ENCODE data around the gene FAHD2A. TPM values are rescaled to one million over a fixed set of nuclear protein-coding genes. Genes with fewer than 3 reads are reported as not detected.

Gene FAHD2A
- polyA plus RNA-seq, 1 donor from 2014 or later, result 27.2 TPM

DNA sequence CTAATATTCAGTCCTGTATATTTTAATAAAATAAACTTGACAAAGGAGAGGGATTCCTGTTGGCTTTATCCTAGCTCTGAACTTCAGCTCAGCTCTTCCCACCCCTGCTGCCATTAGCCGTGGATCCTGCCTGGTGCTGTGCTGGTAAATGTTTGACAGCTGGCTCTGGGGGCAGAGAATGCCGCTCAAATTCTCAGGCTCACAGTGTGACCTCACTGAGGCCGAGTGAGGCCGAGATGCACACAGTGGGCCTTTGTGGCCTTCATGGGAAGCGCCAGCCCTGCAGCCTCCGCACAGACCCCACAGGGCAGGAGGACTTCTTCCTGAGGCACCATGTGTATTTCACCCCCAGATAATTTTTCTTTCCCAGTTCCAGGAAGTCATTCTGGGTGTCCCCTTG lies 16.5 kb upstream of the FAHD2A start:
- TF ChIP-seq SMC3 (conservative IDR thresholded peaks at IDR 0.05; ENCODE audit: poor library complexity) (no peak), POLR2AphosphoS5 (IDR thresholded peaks at IDR 0.05) (no peak), TAF1 (IDR thresholded peaks at IDR 0.05; ENCODE audit: low read depth) (no peak), EP300 (conservative IDR thresholded peaks at IDR 0.05; ENCODE audit: poor library complexity, severe bottlenecking) (no peak), EZH2 (IDR thresholded peaks at IDR 0.05; ENCODE audit: borderline replicate concordance, insufficient read depth, low read length, poor library complexity, severe bottlenecking) (no peak)

DNA sequence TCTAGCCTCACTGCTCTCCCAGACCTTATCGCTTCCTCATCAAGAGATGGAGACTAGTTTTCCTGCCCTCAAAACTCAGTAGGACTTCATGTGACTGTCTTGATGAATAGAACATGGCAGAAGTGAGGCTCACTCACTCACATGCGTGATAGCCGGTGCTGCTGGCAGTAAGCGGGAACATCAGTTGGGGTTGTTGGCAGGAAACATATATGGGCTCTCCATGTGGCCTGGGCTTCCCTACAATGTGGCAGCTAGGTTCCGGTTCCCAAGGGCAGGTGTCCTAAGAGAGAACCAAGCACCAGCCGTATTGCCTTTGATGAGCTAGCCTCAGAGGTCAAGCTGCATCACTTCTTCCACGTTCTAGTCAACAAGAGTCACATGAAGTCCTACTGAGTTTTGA lies 15.2 kb upstream of the FAHD2A start:
- no peaks in the 10 kb centered on the region for H3K27me3 ChIP-seq (ENCODE audit: insufficient read depth, low read depth, low read length)
- H3K27ac ChIP-seq (ENCODE audit: low read length), result no peak overlapping the region
- no peaks in the 10 kb centered on the region for H3K9me3 ChIP-seq (ENCODE audit: low read length)
- no peaks in the 10 kb centered on the region for H4K20me1 ChIP-seq (ENCODE audit: insufficient read depth)
- no peak overlapping the region for H2AFZ ChIP-seq (ENCODE audit: low read depth, low read length)
- TF ChIP-seq, protein P1, sequence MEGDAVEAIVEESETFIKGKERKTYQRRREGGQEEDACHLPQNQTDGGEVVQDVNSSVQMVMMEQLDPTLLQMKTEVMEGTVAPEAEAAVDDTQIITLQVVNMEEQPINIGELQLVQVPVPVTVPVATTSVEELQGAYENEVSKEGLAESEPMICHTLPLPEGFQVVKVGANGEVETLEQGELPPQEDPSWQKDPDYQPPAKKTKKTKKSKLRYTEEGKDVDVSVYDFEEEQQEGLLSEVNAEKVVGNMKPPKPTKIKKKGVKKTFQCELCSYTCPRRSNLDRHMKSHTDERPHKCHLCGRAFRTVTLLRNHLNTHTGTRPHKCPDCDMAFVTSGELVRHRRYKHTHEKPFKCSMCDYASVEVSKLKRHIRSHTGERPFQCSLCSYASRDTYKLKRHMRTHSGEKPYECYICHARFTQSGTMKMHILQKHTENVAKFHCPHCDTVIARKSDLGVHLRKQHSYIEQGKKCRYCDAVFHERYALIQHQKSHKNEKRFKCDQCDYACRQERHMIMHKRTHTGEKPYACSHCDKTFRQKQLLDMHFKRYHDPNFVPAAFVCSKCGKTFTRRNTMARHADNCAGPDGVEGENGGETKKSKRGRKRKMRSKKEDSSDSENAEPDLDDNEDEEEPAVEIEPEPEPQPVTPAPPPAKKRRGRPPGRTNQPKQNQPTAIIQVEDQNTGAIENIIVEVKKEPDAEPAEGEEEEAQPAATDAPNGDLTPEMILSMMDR (IDR thresholded peaks at IDR 0.05; ENCODE audit: poor library complexity, severe bottlenecking), result no peak
- TF ChIP-seq SMC3 (conservative IDR thresholded peaks at IDR 0.05; ENCODE audit: poor library complexity) (no peak), RAD21 (conservative IDR thresholded peaks at IDR 0.05) (no peak), TAF1 (IDR thresholded peaks at IDR 0.05; ENCODE audit: low read depth) (no peak), EP300 (conservative IDR thresholded peaks at IDR 0.05; ENCODE audit: poor library complexity, severe bottlenecking) (no peak)
- no peaks in the 10 kb centered on the region for H3K79me2 ChIP-seq (replicated peaks; ENCODE audit: insufficient read depth, low read length)
- H3K4me2 ChIP-seq (ENCODE audit: low read length), result no peak overlapping the region
- H3K36me3 ChIP-seq (ENCODE audit: insufficient read depth, low read length), result no peaks in the 10 kb centered on the region
- no peaks in the 10 kb centered on the region for H3K9me2 ChIP-seq (ENCODE audit: insufficient read depth, low read length)
- no peaks in the 10 kb centered on the region for H3F3A ChIP-seq (ENCODE audit: insufficient read depth, low read length, poor library complexity, severe bottlenecking)
- H3K4me3 ChIP-seq (ENCODE audit: low read length), result no peak overlapping the region
- H3K9ac ChIP-seq (ENCODE audit: low read length), result no peak overlapping the region

More for the DNA sequence above, 16.5 kb upstream of the FAHD2A start:
- Histone ChIP-seq H3K9me2 (ENCODE audit: insufficient read depth, low read length) (no peaks in the 10 kb centered on the region), H3K4me2 (ENCODE audit: low read length) (no peak overlapping the region), H2AFZ (ENCODE audit: low read depth, low read length) (no peak overlapping the region), H3K4me3 (ENCODE audit: low read length) (no peak overlapping the region), H3K9me3 (ENCODE audit: low read length) (no peaks in the 10 kb centered on the region), H3K79me2 (replicated peaks; ENCODE audit: insufficient read depth, low read length) (no peaks in the 10 kb centered on the region), H3K36me3 (ENCODE audit: insufficient read depth, low read length) (no peaks in the 10 kb centered on the region), H3K27ac (ENCODE audit: low read length) (no peak overlapping the region), H3K27me3 (ENCODE audit: insufficient read depth, low read depth, low read length) (no peaks in the 10 kb centered on the region), H4K20me1 (ENCODE audit: insufficient read depth) (no peaks in the 10 kb centered on the region), H3K9ac (ENCODE audit: low read length) (no peak overlapping the region), H3F3A (ENCODE audit: insufficient read depth, low read length, poor library complexity, severe bottlenecking) (no peaks in the 10 kb centered on the region)

DNA sequence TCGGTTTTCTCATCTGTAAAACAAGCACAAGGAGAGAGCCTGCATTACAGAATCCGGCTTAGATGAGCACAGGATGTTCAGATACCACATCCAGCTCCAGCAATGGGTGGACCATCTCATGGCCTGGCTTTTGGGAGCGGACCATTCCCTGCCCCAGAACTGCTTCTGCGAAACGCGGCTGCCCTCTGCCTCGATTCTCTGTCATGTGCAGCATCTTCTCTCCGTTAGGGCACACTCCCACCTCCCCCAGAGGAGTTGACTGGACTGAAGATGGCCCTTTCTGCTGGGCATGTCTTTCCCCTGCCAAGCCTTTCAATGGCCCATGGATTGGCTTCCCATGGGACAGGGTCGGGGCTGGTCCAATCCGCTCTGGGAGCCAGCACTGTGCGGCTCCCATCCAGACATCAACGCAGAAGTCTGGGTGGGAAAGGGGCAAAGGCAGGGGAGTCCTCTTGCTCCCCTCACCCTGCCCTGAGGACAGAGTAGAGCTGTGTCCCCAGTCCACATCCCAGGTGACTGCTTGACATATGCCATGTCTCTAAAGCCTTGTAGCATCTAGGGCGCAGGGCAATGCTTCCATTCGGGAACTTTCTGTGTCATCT lies 14.3 kb upstream of the FAHD2A start:
- Histone ChIP-seq H3K9ac (ENCODE audit: low read length) (no peak overlapping the region), H3F3A (ENCODE audit: insufficient read depth, low read length, poor library complexity, severe bottlenecking) (no peaks in the 10 kb centered on the region), H3K27me3 (ENCODE audit: insufficient read depth, low read depth, low read length) (no peaks in the 10 kb centered on the region), H3K4me3 (ENCODE audit: low read length) (no peak overlapping the region), H2AFZ (ENCODE audit: low read depth, low read length) (no peak overlapping the region), H3K36me3 (ENCODE audit: insufficient read depth, low read length) (no peaks in the 10 kb centered on the region), H3K4me2 (ENCODE audit: low read length) (no peak overlapping the region), H3K27ac (ENCODE audit: low read length) (no peak overlapping the region), H3K9me2 (ENCODE audit: insufficient read depth, low read length) (no peaks in the 10 kb centered on the region), H4K20me1 (ENCODE audit: insufficient read depth) (no peaks in the 10 kb centered on the region), H3K79me2 (replicated peaks; ENCODE audit: insufficient read depth, low read length) (no peaks in the 10 kb centered on the region), H3K9me3 (ENCODE audit: low read length) (no peaks in the 10 kb centered on the region)
- TF ChIP-seq POLR2AphosphoS5 (IDR thresholded peaks at IDR 0.05), result no peak
- TF ChIP-seq, protein P2, sequence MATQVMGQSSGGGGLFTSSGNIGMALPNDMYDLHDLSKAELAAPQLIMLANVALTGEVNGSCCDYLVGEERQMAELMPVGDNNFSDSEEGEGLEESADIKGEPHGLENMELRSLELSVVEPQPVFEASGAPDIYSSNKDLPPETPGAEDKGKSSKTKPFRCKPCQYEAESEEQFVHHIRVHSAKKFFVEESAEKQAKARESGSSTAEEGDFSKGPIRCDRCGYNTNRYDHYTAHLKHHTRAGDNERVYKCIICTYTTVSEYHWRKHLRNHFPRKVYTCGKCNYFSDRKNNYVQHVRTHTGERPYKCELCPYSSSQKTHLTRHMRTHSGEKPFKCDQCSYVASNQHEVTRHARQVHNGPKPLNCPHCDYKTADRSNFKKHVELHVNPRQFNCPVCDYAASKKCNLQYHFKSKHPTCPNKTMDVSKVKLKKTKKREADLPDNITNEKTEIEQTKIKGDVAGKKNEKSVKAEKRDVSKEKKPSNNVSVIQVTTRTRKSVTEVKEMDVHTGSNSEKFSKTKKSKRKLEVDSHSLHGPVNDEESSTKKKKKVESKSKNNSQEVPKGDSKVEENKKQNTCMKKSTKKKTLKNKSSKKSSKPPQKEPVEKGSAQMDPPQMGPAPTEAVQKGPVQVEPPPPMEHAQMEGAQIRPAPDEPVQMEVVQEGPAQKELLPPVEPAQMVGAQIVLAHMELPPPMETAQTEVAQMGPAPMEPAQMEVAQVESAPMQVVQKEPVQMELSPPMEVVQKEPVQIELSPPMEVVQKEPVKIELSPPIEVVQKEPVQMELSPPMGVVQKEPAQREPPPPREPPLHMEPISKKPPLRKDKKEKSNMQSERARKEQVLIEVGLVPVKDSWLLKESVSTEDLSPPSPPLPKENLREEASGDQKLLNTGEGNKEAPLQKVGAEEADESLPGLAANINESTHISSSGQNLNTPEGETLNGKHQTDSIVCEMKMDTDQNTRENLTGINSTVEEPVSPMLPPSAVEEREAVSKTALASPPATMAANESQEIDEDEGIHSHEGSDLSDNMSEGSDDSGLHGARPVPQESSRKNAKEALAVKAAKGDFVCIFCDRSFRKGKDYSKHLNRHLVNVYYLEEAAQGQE (IDR thresholded peaks at IDR 0.05; ENCODE audit: borderline replicate concordance), result no peak

All from neural cell (in vitro differentiated cells).